Measurements from ENCODE around the gene DAAM2.

DAAM2 gene

GRCh38 chr6:39853604-39854003 is 61.4 kb downstream of the DAAM2 start:
- no peak overlapping the region for H3K9ac ChIP-seq (ENCODE audit: low read depth, low read length)
- H3K36me3 ChIP-seq (ENCODE audit: control insufficient read depth, insufficient read depth, low read length), result no peaks in the 10 kb centered on the region
- no peak overlapping the region for H3K4me3 ChIP-seq (ENCODE audit: low read depth, low read length)
- no peaks in the 10 kb centered on the region for H3K9me3 ChIP-seq (ENCODE audit: control insufficient read depth, insufficient read depth, low read length)
- no peaks in the 10 kb centered on the region for H3K27me3 ChIP-seq (ENCODE audit: control insufficient read depth, insufficient read depth, low read length)
- no peaks in the 10 kb centered on the region for H3K4me1 ChIP-seq (ENCODE audit: control insufficient read depth, insufficient read depth, low read length)

DNA sequence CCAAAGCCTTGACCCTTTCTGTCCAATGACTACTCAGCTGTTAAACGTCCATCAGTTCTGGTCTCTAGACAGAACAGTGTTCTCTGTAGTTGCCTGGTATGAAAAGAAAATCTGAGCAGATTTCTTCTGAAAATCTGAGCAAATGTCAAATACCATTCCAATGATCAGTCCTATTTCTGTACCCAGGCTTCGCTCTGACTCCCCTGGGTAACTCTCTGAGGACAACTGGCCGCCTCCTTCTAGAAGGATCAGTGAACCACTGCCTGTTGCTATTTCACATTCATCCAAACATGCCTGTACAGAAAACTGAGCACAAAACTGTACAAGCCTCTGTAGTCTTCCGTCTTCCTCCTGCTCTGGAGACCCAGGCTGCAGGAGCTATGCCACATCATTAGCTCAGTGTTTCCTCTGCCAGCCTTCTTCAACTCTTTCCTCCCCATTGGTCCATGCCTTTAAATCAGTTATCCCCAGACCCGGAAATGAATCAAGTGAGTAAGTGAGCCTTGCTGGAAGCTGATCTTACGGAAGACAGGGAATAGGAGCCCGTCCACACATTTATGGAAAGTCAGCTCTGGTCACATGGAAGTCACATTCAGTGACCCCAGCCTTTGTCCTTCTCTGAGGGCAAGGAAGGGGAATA is 63.3 kb downstream of the DAAM2 start:
- Histone ChIP-seq H3K9ac (ENCODE audit: low read depth, low read length) (no peak overlapping the region), H3K4me3 (ENCODE audit: low read depth, low read length) (no peak overlapping the region), H3K36me3 (ENCODE audit: control insufficient read depth, insufficient read depth, low read length) (no peaks in the 10 kb centered on the region), H3K4me1 (ENCODE audit: control insufficient read depth, insufficient read depth, low read length) (no peaks in the 10 kb centered on the region), H3K9me3 (ENCODE audit: control insufficient read depth, insufficient read depth, low read length) (no peaks in the 10 kb centered on the region), H3K27me3 (ENCODE audit: control insufficient read depth, insufficient read depth, low read length) (no peaks in the 10 kb centered on the region)

- H3K9me3 ChIP-seq (ENCODE audit: control insufficient read depth, insufficient read depth, low read length), result no peaks in the 10 kb centered on the region
- H3K9ac ChIP-seq (ENCODE audit: low read depth, low read length), result no peak overlapping the region
- no peaks in the 10 kb centered on the region for H3K36me3 ChIP-seq (ENCODE audit: control insufficient read depth, insufficient read depth, low read length)
- no peak overlapping the region for H3K4me3 ChIP-seq (ENCODE audit: low read depth, low read length)
- H3K4me1 ChIP-seq (ENCODE audit: control insufficient read depth, insufficient read depth, low read length), result no peaks in the 10 kb centered on the region
- H3K27me3 ChIP-seq (ENCODE audit: control insufficient read depth, insufficient read depth, low read length), result no peaks in the 10 kb centered on the region
Measured at GRCh38 chr6:39859025-39859424, 66.8 kb downstream of the DAAM2 start.

GRCh38 chr6:39861663-39862062 is 69.5 kb downstream of the DAAM2 start:
- no peaks in the 10 kb centered on the region for H3K9me3 ChIP-seq (ENCODE audit: control insufficient read depth, insufficient read depth, low read length)
- no peak overlapping the region for H3K4me3 ChIP-seq (ENCODE audit: low read depth, low read length)
- H3K9ac ChIP-seq (ENCODE audit: low read depth, low read length), result no peak overlapping the region
- no peaks in the 10 kb centered on the region for H3K27me3 ChIP-seq (ENCODE audit: control insufficient read depth, insufficient read depth, low read length)
- peaks cover 2% of the 10 kb centered on the region for H3K4me1 ChIP-seq (ENCODE audit: control insufficient read depth, insufficient read depth, low read length)
- no peaks in the 10 kb centered on the region for H3K36me3 ChIP-seq (ENCODE audit: control insufficient read depth, insufficient read depth, low read length)

- Histone ChIP-seq H3K27me3 (ENCODE audit: control insufficient read depth, insufficient read depth, low read length) (no peaks in the 10 kb centered on the region), H3K9me3 (ENCODE audit: control insufficient read depth, insufficient read depth, low read length) (no peaks in the 10 kb centered on the region), H3K9ac (ENCODE audit: low read depth, low read length) (no peak overlapping the region), H3K4me1 (ENCODE audit: control insufficient read depth, insufficient read depth, low read length) (peaks cover 6% of the 10 kb centered on the region), H3K4me3 (ENCODE audit: low read depth, low read length) (no peak overlapping the region), H3K36me3 (ENCODE audit: control insufficient read depth, insufficient read depth, low read length) (no peaks in the 10 kb centered on the region)
Measured at GRCh38 chr6:39865011-39865888, 73.1 kb downstream of the DAAM2 start.

GRCh38 chr6:39867592-39867991 is 75.4 kb downstream of the DAAM2 start:
- no peaks in the 10 kb centered on the region for H3K9me3 ChIP-seq (ENCODE audit: control insufficient read depth, insufficient read depth, low read length)
- H3K36me3 ChIP-seq (ENCODE audit: control insufficient read depth, insufficient read depth, low read length), result no peaks in the 10 kb centered on the region
- H3K4me1 ChIP-seq (ENCODE audit: control insufficient read depth, insufficient read depth, low read length), result peaks cover 6% of the 10 kb centered on the region
- no peak overlapping the region for H3K9ac ChIP-seq (ENCODE audit: low read depth, low read length)
- no peaks in the 10 kb centered on the region for H3K27me3 ChIP-seq (ENCODE audit: control insufficient read depth, insufficient read depth, low read length)
- no peak overlapping the region for H3K4me3 ChIP-seq (ENCODE audit: low read depth, low read length)

DNA sequence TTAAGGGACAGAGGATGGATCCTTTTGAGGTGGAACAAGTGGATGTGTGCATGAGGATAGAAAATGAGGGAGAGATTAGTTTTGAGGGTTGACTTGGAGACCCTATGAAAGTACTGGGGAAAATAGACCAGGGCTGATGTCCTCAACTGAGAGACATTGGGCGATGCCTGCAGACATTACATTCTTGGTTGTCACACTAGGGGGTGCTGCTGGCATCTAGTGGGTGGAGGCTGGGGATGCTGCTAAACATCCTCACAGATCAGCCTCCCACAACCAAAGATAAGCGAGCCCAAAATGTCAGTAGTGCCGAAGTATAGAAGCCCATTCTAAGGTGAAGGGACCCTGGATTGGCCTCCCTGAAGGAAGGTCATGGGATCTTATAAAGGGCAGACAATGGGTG is 78.8 kb downstream of the DAAM2 start:
- no peak overlapping the region for H3K4me3 ChIP-seq (ENCODE audit: low read depth, low read length)
- H3K27me3 ChIP-seq (ENCODE audit: control insufficient read depth, insufficient read depth, low read length), result no peaks in the 10 kb centered on the region
- H3K9me3 ChIP-seq (ENCODE audit: control insufficient read depth, insufficient read depth, low read length), result no peaks in the 10 kb centered on the region
- H3K9ac ChIP-seq (ENCODE audit: low read depth, low read length), result no peak overlapping the region
- peaks cover 4% of the 10 kb centered on the region for H3K4me1 ChIP-seq (ENCODE audit: control insufficient read depth, insufficient read depth, low read length)
- H3K36me3 ChIP-seq (ENCODE audit: control insufficient read depth, insufficient read depth, low read length), result peaks cover 4% of the 10 kb centered on the region

DNA sequence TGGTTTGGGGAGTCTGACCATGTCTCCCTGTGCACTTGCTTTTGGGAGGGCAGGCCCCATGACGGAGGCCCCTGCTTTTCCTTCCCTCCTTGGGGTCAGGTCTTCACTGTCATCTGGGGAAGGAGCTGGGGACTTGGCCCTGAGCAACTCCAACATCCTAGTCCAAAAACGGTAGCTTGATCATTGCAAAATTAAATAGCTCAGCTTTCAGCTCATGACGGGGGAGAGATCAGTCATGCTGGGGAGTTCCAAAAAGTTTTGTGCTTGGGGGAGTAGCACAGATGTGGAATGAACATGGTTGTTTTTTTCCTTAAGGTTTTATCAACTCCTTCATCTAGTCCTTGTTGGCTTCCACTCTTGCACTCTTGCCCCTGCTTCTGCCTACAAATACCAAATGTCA is 81.3 kb downstream of the DAAM2 start:
- H3K9me3 ChIP-seq (ENCODE audit: control insufficient read depth, insufficient read depth, low read length), result no peaks in the 10 kb centered on the region
- no peak overlapping the region for H3K9ac ChIP-seq (ENCODE audit: low read depth, low read length)
- no peaks in the 10 kb centered on the region for H3K27me3 ChIP-seq (ENCODE audit: control insufficient read depth, insufficient read depth, low read length)
- H3K4me1 ChIP-seq (ENCODE audit: control insufficient read depth, insufficient read depth, low read length), result no peaks in the 10 kb centered on the region
- H3K4me3 ChIP-seq (ENCODE audit: low read depth, low read length), result no peak overlapping the region
- H3K36me3 ChIP-seq (ENCODE audit: control insufficient read depth, insufficient read depth, low read length), result peaks cover 4% of the 10 kb centered on the region

DNA sequence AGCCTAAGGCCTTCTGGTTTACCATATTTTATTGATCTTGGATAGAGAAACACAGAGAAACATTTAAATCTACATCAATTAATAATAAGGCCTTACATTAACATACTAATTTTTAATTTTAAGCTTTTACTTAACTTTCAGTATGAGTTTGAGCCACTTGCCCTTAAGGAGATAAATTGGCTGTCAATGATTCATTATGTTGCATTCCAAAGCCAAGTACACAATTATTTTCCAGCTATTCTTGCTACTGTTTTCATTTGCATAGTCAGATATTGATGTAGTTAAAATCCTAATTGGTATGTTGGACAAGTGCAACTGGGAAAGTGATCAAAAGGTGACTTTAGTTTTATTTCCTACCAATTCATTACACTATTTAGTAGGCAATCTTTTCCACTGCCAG is 83.9 kb downstream of the DAAM2 start:
- Histone ChIP-seq H3K27me3 (ENCODE audit: control insufficient read depth, insufficient read depth, low read length) (no peaks in the 10 kb centered on the region), H3K4me3 (ENCODE audit: low read depth, low read length) (no peak overlapping the region), H3K9me3 (ENCODE audit: control insufficient read depth, insufficient read depth, low read length) (no peaks in the 10 kb centered on the region), H3K4me1 (ENCODE audit: control insufficient read depth, insufficient read depth, low read length) (no peaks in the 10 kb centered on the region), H3K36me3 (ENCODE audit: control insufficient read depth, insufficient read depth, low read length) (peaks cover 4% of the 10 kb centered on the region), H3K9ac (ENCODE audit: low read depth, low read length) (no peak overlapping the region)

- Histone ChIP-seq H3K4me1 (ENCODE audit: control insufficient read depth, insufficient read depth, low read length) (no peaks in the 10 kb centered on the region), H3K9ac (ENCODE audit: low read depth, low read length) (no peak overlapping the region), H3K27me3 (ENCODE audit: control insufficient read depth, insufficient read depth, low read length) (no peaks in the 10 kb centered on the region), H3K9me3 (ENCODE audit: control insufficient read depth, insufficient read depth, low read length) (no peaks in the 10 kb centered on the region), H3K36me3 (ENCODE audit: control insufficient read depth, insufficient read depth, low read length) (peaks cover 4% of the 10 kb centered on the region), H3K4me3 (ENCODE audit: low read depth, low read length) (no peak overlapping the region)
Measured at GRCh38 chr6:39876826-39877225, 84.7 kb downstream of the DAAM2 start.

- no peaks in the 10 kb centered on the region for H3K27me3 ChIP-seq (ENCODE audit: control insufficient read depth, insufficient read depth, low read length)
- no peaks in the 10 kb centered on the region for H3K9me3 ChIP-seq (ENCODE audit: control insufficient read depth, insufficient read depth, low read length)
Measured at GRCh38 chr6:39879535-39879934, 87.4 kb downstream of the DAAM2 start.

DNA sequence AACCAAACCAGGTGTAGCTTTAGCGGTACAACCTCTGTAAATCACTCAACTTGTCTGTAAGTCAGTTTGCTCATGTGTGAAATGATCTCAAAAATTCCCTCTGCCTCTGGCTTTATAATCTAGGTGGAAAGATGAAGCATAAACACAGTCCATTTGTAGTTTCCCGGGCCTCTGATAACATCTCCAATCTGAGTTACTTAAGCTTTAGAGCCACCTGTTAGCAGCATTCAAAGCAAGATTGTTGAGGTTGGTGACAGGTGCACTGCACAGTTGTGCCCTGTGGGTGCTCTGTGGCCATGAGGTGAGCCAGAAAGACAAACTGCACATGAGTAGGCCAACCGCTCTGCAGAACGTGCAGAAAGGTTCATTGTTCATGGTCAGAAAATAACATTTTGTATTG is 88.4 kb downstream of the DAAM2 start:
- H3K4me3 ChIP-seq (ENCODE audit: low read depth, low read length), result no peak overlapping the region
- H3K36me3 ChIP-seq (ENCODE audit: control insufficient read depth, insufficient read depth, low read length), result no peaks in the 10 kb centered on the region
- H3K9me3 ChIP-seq (ENCODE audit: control insufficient read depth, insufficient read depth, low read length), result no peaks in the 10 kb centered on the region
- no peak overlapping the region for H3K9ac ChIP-seq (ENCODE audit: low read depth, low read length)
- no peaks in the 10 kb centered on the region for H3K4me1 ChIP-seq (ENCODE audit: control insufficient read depth, insufficient read depth, low read length)
- H3K27me3 ChIP-seq (ENCODE audit: control insufficient read depth, insufficient read depth, low read length), result no peaks in the 10 kb centered on the region

More at GRCh38 chr6:39879535-39879934, 87.4 kb downstream of the DAAM2 start:
- Histone ChIP-seq H3K4me3 (ENCODE audit: low read depth, low read length) (no peak overlapping the region), H3K9ac (ENCODE audit: low read depth, low read length) (no peak overlapping the region), H3K4me1 (ENCODE audit: control insufficient read depth, insufficient read depth, low read length) (no peaks in the 10 kb centered on the region), H3K36me3 (ENCODE audit: control insufficient read depth, insufficient read depth, low read length) (peaks cover 4% of the 10 kb centered on the region)

Measured in iPS-15b (cell line).